T-helper 2 cell (primary cell): ENCODE data around the gene BTBD9.
"Not testable (repeated sequence)": the region's sequence is repeated elsewhere in the genome, so short reads cannot be mapped to it uniquely, and the experiment has no call there.

Experiments
- DNase-seq, 5 experiments: peaks; one replicate each; pipeline versions ENCODE4 v3.0.0 to v3.0.0-alpha.2; 2012 to 2022

Gene BTBD9

DNA sequence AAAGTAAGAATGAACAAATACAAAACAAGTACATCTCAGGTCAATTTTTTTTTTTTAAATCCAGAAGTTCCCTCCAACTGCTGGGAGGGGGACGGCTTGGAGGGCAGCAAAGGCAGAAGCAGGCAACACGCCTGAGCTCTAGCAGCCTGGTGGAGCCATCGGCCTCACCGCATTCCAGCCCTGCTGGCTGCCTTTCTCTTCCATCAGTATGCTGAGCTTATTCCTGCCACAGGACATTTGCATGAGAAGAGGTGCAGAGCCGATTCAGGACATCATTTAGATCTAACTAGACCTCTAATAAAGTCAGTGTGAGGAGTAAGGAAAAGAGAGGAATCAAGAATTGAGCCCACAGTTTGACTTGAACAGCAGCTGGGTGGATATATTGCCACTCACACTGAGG, 501.4 kb downstream of the BTBD9 start:
- no peak for DNase-seq

DNA sequence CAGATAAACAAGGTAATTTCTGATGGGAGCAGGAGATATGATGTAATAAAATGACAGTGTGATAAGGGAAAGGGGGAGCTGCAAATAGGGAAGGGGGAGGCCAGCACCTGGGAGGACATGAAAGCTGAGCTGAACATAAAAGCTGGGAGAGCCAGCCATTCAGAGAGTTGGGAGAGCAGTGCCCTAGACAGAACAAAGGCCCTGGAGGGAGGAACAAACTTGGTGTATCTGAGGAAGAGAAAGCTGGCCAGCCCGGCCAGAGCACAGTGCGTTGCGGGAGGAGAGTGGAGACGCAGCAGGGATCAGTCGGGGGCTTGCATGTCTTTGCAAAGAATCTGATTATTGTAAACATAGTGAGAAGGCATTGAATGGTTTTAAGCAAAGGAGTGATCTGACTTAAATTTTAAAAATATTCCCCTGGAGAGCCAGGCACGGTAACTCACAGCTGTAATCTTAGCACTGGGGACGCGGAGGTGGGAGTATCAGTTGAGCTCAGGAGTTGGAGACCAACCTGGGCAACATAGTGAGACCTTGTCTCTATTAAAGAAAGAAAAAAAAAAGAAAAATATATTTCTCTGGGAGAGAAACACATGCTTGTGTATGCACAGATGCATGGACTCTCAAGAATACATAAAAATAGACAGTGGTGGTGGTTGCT, 502.0 kb downstream of the BTBD9 start:
- no peak for DNase-seq

DNA sequence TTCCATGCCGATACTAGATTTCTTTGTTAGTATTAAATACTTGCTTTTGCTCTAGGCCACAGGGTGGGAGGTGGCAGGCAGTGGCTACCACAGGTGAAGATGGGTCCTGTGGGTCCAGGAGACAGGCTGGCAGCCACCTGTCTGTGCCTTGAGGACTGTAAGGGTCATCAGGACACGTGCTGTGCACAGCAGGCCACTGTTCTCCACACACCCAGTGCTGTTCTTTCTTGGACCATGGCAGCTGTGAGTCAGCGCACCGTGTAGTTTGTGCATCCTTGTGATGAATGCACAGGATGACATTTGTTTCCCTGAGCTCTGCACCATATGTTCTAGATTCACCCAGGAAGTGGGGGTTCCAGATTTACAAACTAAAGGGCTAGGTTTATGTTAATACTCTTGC, 503.2 kb downstream of the BTBD9 start:
- no peak for DNase-seq

DNA sequence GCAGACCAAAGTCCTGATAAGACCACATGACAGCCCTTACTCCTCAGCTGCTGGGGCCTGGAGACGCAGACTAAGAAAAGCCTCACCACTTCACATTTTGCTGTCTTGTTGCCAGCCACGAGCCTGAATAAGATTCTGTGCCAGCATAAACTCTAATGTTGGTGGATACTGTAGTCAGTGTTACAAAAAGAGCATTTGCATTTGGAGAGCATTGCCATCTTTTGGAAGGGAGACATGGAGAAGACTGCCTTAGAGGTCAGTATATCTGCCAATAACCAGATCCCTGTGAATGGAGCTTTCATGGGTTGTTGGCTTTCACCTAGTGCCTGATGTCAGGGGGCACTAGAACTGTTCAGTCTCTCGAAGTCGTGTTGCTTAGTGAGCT, 505.0 kb downstream of the BTBD9 start:
- DNase-seq: no peak

DNA sequence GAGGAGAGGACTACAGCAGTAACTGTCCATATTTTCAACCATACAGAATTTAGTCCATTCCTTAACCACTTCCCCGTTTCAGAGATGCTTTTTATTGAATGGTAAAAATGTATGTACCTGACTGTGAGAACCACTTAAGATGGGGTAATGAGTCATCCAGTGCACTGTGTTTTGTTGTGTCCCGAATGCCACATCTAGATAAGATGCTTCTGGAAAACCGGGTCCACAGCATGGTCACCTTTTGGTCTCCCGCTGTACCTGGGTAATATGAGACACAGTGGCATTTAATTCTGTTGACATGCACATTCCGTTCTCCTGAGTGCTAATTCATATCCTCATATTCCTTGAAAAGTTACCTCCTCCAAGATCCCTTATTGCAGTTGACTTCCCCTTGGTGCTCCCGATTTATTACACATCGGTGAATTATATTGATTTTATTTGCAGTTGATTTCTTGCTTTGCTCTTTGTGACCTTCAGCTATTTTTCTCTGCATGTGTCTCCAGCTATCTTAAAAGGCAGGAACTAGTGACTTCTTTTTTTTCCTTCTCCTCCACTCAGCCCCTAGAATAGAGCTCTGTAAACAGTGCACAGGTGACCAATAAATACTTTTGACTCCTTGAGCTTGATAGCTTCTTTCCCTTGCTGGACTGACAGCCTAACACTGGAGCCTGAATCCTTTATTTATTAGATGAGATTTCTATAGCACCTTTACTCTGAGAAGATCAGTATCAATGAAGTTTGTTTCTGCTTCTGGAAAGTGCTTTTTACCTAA, 505.6 kb downstream of the BTBD9 start:
- no peak for DNase-seq

DNA sequence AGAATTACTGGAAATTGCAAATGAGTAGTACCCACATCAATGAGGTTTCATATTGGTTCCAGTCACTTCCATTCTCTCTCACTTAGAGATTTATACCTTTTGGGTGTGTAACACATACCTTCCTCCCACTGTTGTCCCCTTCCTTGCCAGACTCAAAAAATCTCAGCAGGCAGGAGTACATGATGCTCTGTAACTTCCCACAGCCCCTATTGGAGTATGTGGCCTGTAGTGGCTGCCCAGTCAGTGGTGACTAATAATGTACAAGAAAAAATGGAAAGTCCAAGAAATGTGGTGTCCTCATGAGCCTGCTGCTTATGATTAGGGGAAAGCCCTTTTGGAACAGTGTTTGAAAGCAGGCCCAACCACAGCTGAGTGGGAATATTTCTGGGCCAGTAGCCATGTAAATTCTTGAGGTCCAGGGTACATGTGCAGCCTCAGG, 508.2 kb downstream of the BTBD9 start:
- no peak for DNase-seq

DNA sequence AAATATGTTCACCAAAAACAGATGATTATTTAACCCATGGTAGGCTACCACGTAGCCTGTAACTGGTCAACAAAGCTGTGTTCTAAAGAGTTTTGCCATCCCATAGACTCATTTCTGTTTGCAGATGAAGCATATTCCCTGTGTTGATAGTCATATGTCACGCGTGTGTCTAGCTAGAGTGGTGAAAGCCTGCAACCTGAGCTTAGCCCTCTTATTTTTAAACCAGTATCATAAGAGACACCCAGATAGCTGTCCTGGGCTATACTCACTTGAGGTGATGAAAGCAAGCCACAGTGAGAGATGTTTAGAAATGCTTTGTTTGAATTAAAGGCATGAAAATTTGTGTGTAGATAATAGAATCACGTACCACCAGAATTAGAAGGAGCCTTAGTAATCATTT, 512.4 kb downstream of the BTBD9 start:
- DNase-seq: no peak

DNA sequence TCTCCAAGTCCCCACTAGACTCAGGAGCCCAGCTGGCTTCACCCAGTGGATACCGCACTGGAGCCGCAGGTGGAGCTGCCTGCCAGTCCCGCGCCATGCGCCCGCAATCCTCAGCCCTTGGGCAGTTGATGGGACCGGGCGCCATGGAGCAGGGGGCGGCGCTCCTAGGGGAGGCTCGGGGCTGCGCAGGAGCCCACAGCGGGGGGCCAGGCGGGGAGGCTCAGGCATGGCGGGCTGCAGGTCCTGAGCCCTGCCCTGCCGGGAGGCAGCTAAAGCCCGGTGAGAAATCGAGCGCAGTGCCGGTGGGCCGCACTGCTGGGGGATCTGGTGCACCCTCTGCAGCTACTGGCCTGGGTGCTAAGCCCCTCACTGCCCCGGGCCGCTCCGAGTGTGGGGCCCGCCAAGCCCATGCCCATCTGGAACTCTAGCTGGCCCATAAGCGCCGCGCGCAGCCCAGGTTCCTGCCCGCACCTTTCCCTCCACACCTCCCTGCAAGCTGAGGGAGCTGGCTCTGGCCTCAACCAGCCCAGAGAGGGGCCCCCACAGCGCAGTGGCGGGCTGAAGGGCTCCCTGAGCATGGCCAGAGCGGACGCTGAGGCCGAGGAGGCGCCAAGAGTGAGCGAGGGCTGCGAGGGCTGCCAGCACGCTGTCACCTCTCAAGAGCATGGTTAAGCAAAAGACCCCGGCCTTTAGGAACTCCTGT, 515.4 kb downstream of the BTBD9 start:
- not testable (repeated sequence) for DNase-seq

DNA sequence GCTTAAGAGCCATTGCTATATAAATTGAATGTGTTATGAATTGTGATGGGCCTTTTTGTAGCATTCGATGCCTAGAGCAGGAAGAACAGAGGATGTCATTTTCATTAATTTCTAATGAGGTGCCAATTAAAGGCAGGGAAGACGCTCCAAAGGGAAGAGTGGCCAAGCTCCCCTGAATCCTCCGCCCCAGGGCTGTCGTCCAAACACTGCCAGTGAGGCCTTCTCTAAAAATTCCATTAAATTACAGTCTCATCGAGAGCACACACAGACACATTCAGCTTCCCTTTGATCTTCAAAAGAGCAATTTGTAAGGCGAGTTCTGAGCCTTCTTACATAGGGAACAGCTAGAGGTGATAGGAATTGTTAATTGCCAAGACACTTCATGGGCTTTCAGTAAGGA, 520.2 kb downstream of the BTBD9 start:
- no peak for DNase-seq

DNA sequence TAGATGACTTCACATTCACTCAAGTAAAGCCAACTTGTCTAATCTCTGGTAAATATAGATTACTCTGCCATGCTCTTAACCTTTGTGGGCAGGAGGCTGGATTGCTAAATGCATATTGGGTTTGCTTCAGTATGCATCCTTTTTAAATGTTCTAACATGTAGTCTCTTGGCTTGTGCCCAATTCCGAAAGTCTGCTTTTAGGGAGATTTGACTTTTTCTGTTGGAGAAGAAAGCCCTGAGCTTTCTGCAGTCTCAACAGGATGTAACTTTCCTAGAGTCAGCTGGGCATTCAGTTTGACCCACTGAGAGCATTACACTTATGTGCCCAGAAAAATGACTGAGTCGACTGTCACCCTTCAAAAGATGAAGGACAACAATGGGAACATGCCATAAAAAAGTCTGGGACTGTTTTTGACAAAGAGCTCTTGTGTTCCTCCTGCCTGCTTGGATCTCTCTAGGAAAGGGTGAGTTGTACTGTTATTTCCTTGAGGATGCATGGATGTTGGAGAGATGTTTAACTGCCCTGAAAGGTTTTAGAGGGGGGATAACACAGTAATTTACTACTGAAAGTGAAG, 520.9 kb downstream of the BTBD9 start:
- DNase-seq: no peak
